Measurements from ENCODE around the gene PCBP4. TPM values are rescaled to one million over a fixed set of nuclear protein-coding genes. Genes with fewer than 3 reads are reported as not detected.

Gene PCBP4
- polyA plus RNA-seq, 2 donors, result 11.7 to 18.7 TPM

GRCh38 chr3:51974963-51975851, 8.0 kb upstream of the PCBP4 start, which contains the start of gene ABHD14A:
TSS of gene ABHD14A (plus strand) at chr3:51975064. CDS start at chr3:51975136, 72 bp downstream.
- H3K36me3 ChIP-seq (ENCODE audit: control insufficient read depth in 2 of 2, insufficient read depth in 2 of 2, low read length in 1 of 2), result no peaks in the 10 kb centered on the region
- H3K27me3 ChIP-seq (ENCODE audit: control insufficient read depth in 1 of 2, insufficient read depth in 2 of 2, low read length in 2 of 2), result no peaks in the 10 kb centered on the region
- H3K27ac ChIP-seq (ENCODE audit: low read depth in 2 of 2, low read length in 1 of 2), result peak within 1 kb of the TSS; percentile 93 to 96
- peaks cover 4 to 24% of the 10 kb centered on the region in 2 donors for H3K4me1 ChIP-seq (ENCODE audit: control insufficient read depth in 2 of 2, insufficient read depth in 2 of 2, low read length in 1 of 2)
- WGBS, 2 donors, result 0 to 1% methylated on average over 52 to 63 of the region's 63 CpGs
- H3K9me3 ChIP-seq (ENCODE audit: control insufficient read depth in 2 of 2, insufficient read depth in 1 of 2, low read depth in 1 of 2, low read length in 1 of 2), result no peaks in the 10 kb centered on the region
- H3K4me3 ChIP-seq (ENCODE audit: low read depth in 1 of 2, low read length in 2 of 2), result peak within 1 kb of the TSS; percentile 76 to 82

- Histone ChIP-seq H3K36me3 (ENCODE audit: control insufficient read depth in 2 of 2, insufficient read depth in 2 of 2, low read length in 1 of 2) (no peaks in the 10 kb centered on the region), H3K27me3 (ENCODE audit: control insufficient read depth in 1 of 2, insufficient read depth in 2 of 2, low read length in 2 of 2) (no peaks in the 10 kb centered on the region), H3K9me3 (ENCODE audit: control insufficient read depth in 2 of 2, insufficient read depth in 1 of 2, low read depth in 1 of 2, low read length in 1 of 2) (no peaks in the 10 kb centered on the region), H3K4me1 (ENCODE audit: control insufficient read depth in 2 of 2, insufficient read depth in 2 of 2, low read length in 1 of 2) (peaks cover 4 to 24% of the 10 kb centered on the region in 2 donors), H3K4me3 (ENCODE audit: low read depth in 1 of 2, low read length in 2 of 2) (peak overlapping the region; percentile 76 to 82), H3K27ac (ENCODE audit: low read depth in 2 of 2, low read length in 1 of 2) (peak overlapping the region; percentile 93 to 96)
- 9 to 12% methylated on average over 30 of the region's 30 CpGs for WGBS, 2 donors
These were observed 7.2 kb upstream of the PCBP4 start for GRCh38 chr3:51974277-51974962.

DNA sequence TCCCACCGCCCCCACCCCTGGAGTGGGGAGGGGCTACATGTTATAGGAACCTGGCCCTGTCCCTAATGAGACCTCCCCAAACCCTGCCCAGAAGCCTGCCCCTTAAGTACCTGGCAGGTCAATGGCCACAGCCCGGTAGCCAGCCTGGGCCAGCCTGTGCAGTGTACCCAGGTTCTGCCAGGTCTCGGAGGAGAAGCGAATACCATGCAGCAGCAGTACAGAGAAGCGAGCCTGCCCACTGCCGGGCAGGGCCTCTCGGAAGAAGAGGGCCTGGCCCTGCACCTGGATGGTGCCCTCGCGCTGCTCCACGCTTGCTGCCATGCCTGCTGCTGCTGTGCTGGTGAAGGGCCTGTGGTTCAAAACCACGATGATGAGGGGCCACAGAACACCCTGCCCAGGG, 4.1 kb upstream of the PCBP4 start:
- WGBS, 2 donors, result 85 to 88% methylated on average over 11 of the region's 11 CpGs
- H3K36me3 ChIP-seq (ENCODE audit: control insufficient read depth in 2 of 2, insufficient read depth in 2 of 2, low read length in 1 of 2), result no peaks in the 10 kb centered on the region
- H3K9me3 ChIP-seq (ENCODE audit: control insufficient read depth in 2 of 2, insufficient read depth in 1 of 2, low read depth in 1 of 2, low read length in 1 of 2), result no peaks in the 10 kb centered on the region
- H3K4me1 ChIP-seq (ENCODE audit: control insufficient read depth in 2 of 2, insufficient read depth in 2 of 2, low read length in 1 of 2), result peaks cover 9 to 23% of the 10 kb centered on the region in 2 donors
- no peaks in the 10 kb centered on the region for H3K27me3 ChIP-seq (ENCODE audit: control insufficient read depth in 1 of 2, insufficient read depth in 2 of 2, low read length in 2 of 2)
- no peak overlapping the region for H3K27ac ChIP-seq (ENCODE audit: low read depth in 2 of 2, low read length in 1 of 2)
- no peak overlapping the region for H3K4me3 ChIP-seq (ENCODE audit: low read depth in 1 of 2, low read length in 2 of 2)

DNA sequence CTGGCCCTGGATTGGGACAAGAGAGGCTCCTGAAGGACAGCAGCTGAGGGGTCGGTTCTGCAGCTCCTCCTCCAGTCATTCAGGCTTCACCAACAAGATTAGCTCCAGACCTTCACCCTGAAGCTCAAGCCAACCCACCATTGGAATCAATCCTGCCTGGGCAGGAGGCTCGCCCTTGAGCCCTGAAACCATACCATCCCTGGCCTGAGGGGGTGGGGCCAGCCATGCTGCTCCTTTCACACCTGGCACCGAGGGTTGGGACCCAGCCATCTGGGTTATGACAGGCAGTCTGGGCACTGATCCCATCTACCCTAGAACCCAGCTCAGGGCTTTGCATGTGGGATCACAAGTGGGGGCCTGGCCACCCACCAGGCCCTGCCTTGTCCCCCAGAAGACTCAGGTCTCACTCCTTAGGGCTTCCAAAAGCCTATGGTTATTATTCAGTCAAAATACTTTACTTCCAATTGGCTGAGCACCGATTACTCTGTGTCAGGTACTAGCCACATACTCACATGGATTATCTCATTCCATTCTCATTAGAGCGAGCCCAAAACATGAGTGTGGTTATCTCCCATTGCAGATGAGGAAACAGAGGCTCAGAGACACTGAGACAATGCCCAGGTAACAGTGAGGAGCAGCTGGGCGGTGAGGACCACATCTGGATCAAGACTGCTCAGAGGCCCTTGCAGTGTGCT, 3.5 kb upstream of the PCBP4 start:
- no peak overlapping the region for H3K4me3 ChIP-seq (ENCODE audit: low read depth in 1 of 2, low read length in 2 of 2)
- no peak overlapping the region for H3K27ac ChIP-seq (ENCODE audit: low read depth in 2 of 2, low read length in 1 of 2)
- no peaks in the 10 kb centered on the region for H3K9me3 ChIP-seq (ENCODE audit: control insufficient read depth in 2 of 2, insufficient read depth in 1 of 2, low read depth in 1 of 2, low read length in 1 of 2)
- WGBS, 2 donors, result 55 to 58% methylated on average over 6 of the region's 6 CpGs
- H3K27me3 ChIP-seq (ENCODE audit: control insufficient read depth in 1 of 2, insufficient read depth in 2 of 2, low read length in 2 of 2), result no peaks in the 10 kb centered on the region
- H3K4me1 ChIP-seq (ENCODE audit: control insufficient read depth in 2 of 2, insufficient read depth in 2 of 2, low read length in 1 of 2), result peaks cover 9 to 22% of the 10 kb centered on the region in 2 donors
- no peaks in the 10 kb centered on the region for H3K36me3 ChIP-seq (ENCODE audit: control insufficient read depth in 2 of 2, insufficient read depth in 2 of 2, low read length in 1 of 2)

- Histone ChIP-seq H3K36me3 (ENCODE audit: control insufficient read depth in 2 of 2, insufficient read depth in 2 of 2, low read length in 1 of 2) (no peaks in the 10 kb centered on the region), H3K27me3 (ENCODE audit: control insufficient read depth in 1 of 2, insufficient read depth in 2 of 2, low read length in 2 of 2) (no peaks in the 10 kb centered on the region), H3K9me3 (ENCODE audit: control insufficient read depth in 2 of 2, insufficient read depth in 1 of 2, low read depth in 1 of 2, low read length in 1 of 2) (no peaks in the 10 kb centered on the region), H3K4me1 (ENCODE audit: control insufficient read depth in 2 of 2, insufficient read depth in 2 of 2, low read length in 1 of 2) (peaks cover 9 to 19% of the 10 kb centered on the region in 2 donors), H3K4me3 (ENCODE audit: low read depth in 1 of 2, low read length in 2 of 2) (no peak overlapping the region), H3K27ac (ENCODE audit: low read depth in 2 of 2, low read length in 1 of 2) (no peak overlapping the region)
- 74 to 75% methylated on average over 4 of the region's 4 CpGs for WGBS, 2 donors
These were observed 2.6 kb upstream of the PCBP4 start for GRCh38 chr3:51969841-51970240.

DNA sequence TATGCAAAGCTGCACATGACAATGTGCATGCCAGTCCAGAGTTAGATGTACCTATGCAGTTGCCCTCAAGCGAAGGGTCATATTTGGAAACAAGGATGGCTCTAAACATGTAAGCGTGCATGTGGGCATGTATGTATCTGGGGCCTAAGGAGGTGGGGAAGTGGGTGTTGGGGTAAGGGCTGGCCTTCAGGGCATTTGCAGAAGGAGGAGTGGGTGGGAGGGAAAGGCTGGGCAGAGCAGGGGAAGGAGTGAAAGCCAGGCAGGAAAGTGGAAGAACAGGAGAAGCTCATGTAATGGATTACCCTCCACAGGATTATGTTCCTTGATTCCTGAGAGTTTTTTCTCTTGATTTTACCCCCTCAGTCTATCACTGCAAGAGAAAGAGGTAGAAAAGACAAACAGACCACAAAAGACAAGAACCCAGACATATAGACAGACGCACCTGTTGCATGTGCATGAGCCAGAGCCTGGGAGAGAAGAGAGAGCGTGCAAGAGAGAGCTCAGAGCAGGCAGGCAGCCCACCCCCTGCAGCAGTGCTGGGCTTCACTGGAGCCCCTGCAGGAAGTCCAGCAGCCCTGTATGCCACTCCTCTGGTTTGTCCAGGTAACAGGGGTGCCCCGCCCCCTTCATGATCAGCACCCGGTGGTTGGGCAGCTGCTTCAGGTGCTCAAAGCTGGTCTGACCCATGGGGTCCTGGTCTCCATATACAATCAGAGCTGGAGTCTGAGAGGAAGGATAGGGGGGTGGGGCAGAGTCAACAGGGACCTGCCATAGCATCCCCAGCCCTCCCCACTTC, 1.8 kb upstream of the PCBP4 start:
- H3K4me1 ChIP-seq (ENCODE audit: control insufficient read depth in 2 of 2, insufficient read depth in 2 of 2, low read length in 1 of 2), result peaks cover 5 to 14% of the 10 kb centered on the region in 2 donors
- 85 to 86% methylated on average over 6 of the region's 6 CpGs for WGBS, 2 donors
- no peaks in the 10 kb centered on the region for H3K9me3 ChIP-seq (ENCODE audit: control insufficient read depth in 2 of 2, insufficient read depth in 1 of 2, low read depth in 1 of 2, low read length in 1 of 2)
- no peaks in the 10 kb centered on the region for H3K36me3 ChIP-seq (ENCODE audit: control insufficient read depth in 2 of 2, insufficient read depth in 2 of 2, low read length in 1 of 2)
- no peak overlapping the region for H3K4me3 ChIP-seq (ENCODE audit: low read depth in 1 of 2, low read length in 2 of 2)
- H3K27me3 ChIP-seq (ENCODE audit: control insufficient read depth in 1 of 2, insufficient read depth in 2 of 2, low read length in 2 of 2), result no peaks in the 10 kb centered on the region
- no peak overlapping the region for H3K27ac ChIP-seq (ENCODE audit: low read depth in 2 of 2, low read length in 1 of 2)

GRCh38 chr3:51968170-51968775, 1.0 kb upstream of the PCBP4 start:
- Histone ChIP-seq H3K36me3 (ENCODE audit: control insufficient read depth in 2 of 2, insufficient read depth in 2 of 2, low read length in 1 of 2) (no peaks in the 10 kb centered on the region), H3K27ac (ENCODE audit: low read depth in 2 of 2, low read length in 1 of 2) (peak overlapping the region; percentile 78 to 89), H3K27me3 (ENCODE audit: control insufficient read depth in 1 of 2, insufficient read depth in 2 of 2, low read length in 2 of 2) (no peaks in the 10 kb centered on the region), H3K4me1 (ENCODE audit: control insufficient read depth in 2 of 2, insufficient read depth in 2 of 2, low read length in 1 of 2) (peaks cover 5 to 13% of the 10 kb centered on the region in 2 donors), H3K4me3 (ENCODE audit: low read depth in 1 of 2, low read length in 2 of 2) (peak overlapping the region; percentile 65 to 77), H3K9me3 (ENCODE audit: control insufficient read depth in 2 of 2, insufficient read depth in 1 of 2, low read depth in 1 of 2, low read length in 1 of 2) (no peaks in the 10 kb centered on the region)
- WGBS, 2 donors, result 13 to 21% methylated on average over 8 to 10 of the region's 11 CpGs

- Histone ChIP-seq H3K27me3 (ENCODE audit: control insufficient read depth in 1 of 2, insufficient read depth in 2 of 2, low read length in 2 of 2) (no peaks in the 10 kb centered on the region), H3K9me3 (ENCODE audit: control insufficient read depth in 2 of 2, insufficient read depth in 1 of 2, low read depth in 1 of 2, low read length in 1 of 2) (no peaks in the 10 kb centered on the region), H3K4me3 (ENCODE audit: low read depth in 1 of 2, low read length in 2 of 2) (peak overlapping the region; percentile 64 to 77), H3K36me3 (ENCODE audit: control insufficient read depth in 2 of 2, insufficient read depth in 2 of 2, low read length in 1 of 2) (no peaks in the 10 kb centered on the region), H3K27ac (ENCODE audit: low read depth in 2 of 2, low read length in 1 of 2) (peak overlapping the region; percentile 78 to 84), H3K4me1 (ENCODE audit: control insufficient read depth in 2 of 2, insufficient read depth in 2 of 2, low read length in 1 of 2) (peaks cover 5 to 13% of the 10 kb centered on the region in 2 donors)
- 4 to 6% methylated on average over 23 to 33 of the region's 33 CpGs for WGBS, 2 donors
These were observed 301 bp downstream of the PCBP4 start for GRCh38 chr3:51966922-51967383.
